NCI-H226 (cell line): ENCODE measurements around the gene IQSEC1.
A peak's percentile ranks its signal among the peaks of the same experiment; 100 is the strongest.

Source experiments
- DNase-seq: peaks from one replicate; pipeline ENCODE4 v3.0.0-alpha.2; 2015

Gene IQSEC1

GRCh38 chr3:12980596-12981290 lies 92.5 kb downstream of the IQSEC1 start:
- DNase-seq, result no peak

- DNase-seq, result no peak
Measured at GRCh38 chr3:12979947-12980487, 93.2 kb downstream of the IQSEC1 start.

GRCh38 chr3:12979151-12979946 lies 93.9 kb downstream of the IQSEC1 start:
- DNase-seq, result no peak

- no peak for DNase-seq
Measured at GRCh38 chr3:12978682-12979081, 94.5 kb downstream of the IQSEC1 start.

GRCh38 chr3:12977117-12977808 lies 96.0 kb downstream of the IQSEC1 start:
- DNase-seq, result peak; percentile 31

- no peak for DNase-seq
Measured at GRCh38 chr3:12975748-12976522, 97.3 kb downstream of the IQSEC1 start.

- DNase-seq, result no peak
Measured at GRCh38 chr3:12974819-12975218, 98.4 kb downstream of the IQSEC1 start.

GRCh38 chr3:12974334-12974733 lies 98.9 kb downstream of the IQSEC1 start:
- no peak for DNase-seq

- DNase-seq, result no peak
Measured at GRCh38 chr3:12973827-12974226, 99.4 kb downstream of the IQSEC1 start.

- DNase-seq, result no peak
Measured at GRCh38 chr3:12972781-12973702, 100.2 kb downstream of the IQSEC1 start.

GRCh38 chr3:12972043-12972442 lies 101.2 kb downstream of the IQSEC1 start:
- DNase-seq, result no peak

- no peak for DNase-seq
Measured at GRCh38 chr3:12970684-12971083, 102.5 kb downstream of the IQSEC1 start.

- no peak for DNase-seq
Measured at GRCh38 chr3:12969486-12969885, 103.7 kb downstream of the IQSEC1 start.

GRCh38 chr3:12968541-12968940 lies 104.7 kb downstream of the IQSEC1 start:
- no peak for DNase-seq

- DNase-seq, result peak; percentile 62
Measured at GRCh38 chr3:12967606-12968351, 105.5 kb downstream of the IQSEC1 start.

GRCh38 chr3:12966847-12967605 lies 106.2 kb downstream of the IQSEC1 start:
- DNase-seq, result no peak

GRCh38 chr3:12965999-12966846 lies 107.0 kb downstream of the IQSEC1 start:
- DNase-seq, result no peak

- DNase-seq, result no peak
Measured at GRCh38 chr3:12964711-12965612, 108.3 kb downstream of the IQSEC1 start.
